ENCODE measurements around the gene SLC7A1. TPM values are rescaled to one million over a fixed set of nuclear protein-coding genes. Genes with fewer than 3 reads are reported as not detected.

The SLC7A1 gene
- total and polyA plus RNA-seq, 4 donors: 6.6 to 53.8 (median 10.5) TPM

DNA sequence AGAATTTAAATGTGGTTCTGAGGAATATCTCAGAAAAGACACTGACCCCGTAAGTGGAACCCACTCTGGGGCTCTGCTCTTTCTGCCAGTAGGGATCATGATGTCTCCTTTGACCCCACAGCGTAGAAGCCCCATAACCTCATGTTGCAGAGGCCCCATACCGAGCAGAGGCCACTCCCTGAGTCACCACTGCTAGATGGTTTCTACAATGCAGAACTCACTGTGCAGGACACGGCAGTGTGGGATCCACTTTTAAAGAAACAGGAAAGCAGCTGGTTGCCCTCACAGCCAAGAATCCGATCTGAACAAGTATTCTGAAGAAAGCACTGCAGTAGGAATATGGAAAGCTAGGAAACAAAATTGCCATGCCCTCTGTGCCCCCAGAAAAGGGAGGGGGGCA, 4.2 kb downstream of the SLC7A1 start:
- no peak overlapping the region for H3K9ac ChIP-seq (ENCODE audit: insufficient read depth in 1 of 2, low read length in 2 of 2)
- peaks cover 0 to 2% (median 0%) of the 10 kb centered on the region in 4 donors for H3K9me3 ChIP-seq (ENCODE audit: control insufficient read depth in 4 of 4, insufficient read depth in 3 of 4, low read length in 3 of 4)
- H3K36me3 ChIP-seq (ENCODE audit: control insufficient read depth in 4 of 4, insufficient read depth in 4 of 4, low read length in 4 of 4): peaks cover 0 to 2% (median 0%) of the 10 kb centered on the region in 4 donors
- H3K27ac ChIP-seq (ENCODE audit: low read depth in 1 of 2, low read length in 1 of 2): no peak overlapping the region
- ATAC-seq (ENCODE audit: insufficient read depth, low FRiP score): no peak
- no peak for TF ChIP-seq CTCF (IDR thresholded peaks at IDR 0.05; ENCODE audit: control extremely low read depth, extremely low read depth)
- no peak overlapping the region for H3K4me3 ChIP-seq
- no peak for DNase-seq
- 76% methylated on average over 5 of the region's 5 CpGs for WGBS, 2 donors
- peaks cover 0 to 2% (median 0%) of the 10 kb centered on the region in 3 donors for H3K27me3 ChIP-seq (ENCODE audit: control insufficient read depth in 3 of 3, insufficient read depth in 3 of 3, low read length in 2 of 3)
- peaks cover 0 to 9% (median 6%) of the 10 kb centered on the region in 5 donors for H3K4me1 ChIP-seq (ENCODE audit: control insufficient read depth in 5 of 5, insufficient read depth in 5 of 5, low read length in 5 of 5)

DNA sequence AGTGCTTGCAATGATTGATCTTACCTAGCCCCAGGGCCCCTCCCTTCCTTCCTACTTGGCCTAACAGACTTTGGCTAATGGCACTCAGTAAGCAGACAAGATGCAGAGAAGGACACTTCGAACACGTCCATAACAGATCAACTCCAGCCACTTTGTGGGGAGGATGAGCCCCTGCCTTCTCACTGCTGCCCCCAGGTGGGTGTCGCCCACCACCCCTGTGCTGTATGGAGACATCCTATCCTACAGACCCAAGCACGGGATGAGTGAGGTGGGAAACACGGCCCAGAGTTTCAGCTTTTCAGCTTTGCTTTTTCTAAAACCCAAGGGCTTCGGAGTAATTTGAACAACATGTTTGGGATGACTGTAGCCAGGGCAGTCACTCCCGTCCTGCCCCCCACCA, 5.5 kb downstream of the SLC7A1 start:
- TF ChIP-seq CTCF (IDR thresholded peaks at IDR 0.05; ENCODE audit: control extremely low read depth, extremely low read depth): no peak
- Histone ChIP-seq H3K36me3 (ENCODE audit: control insufficient read depth in 4 of 4, insufficient read depth in 4 of 4, low read length in 4 of 4) (peaks cover 0 to 2% (median 0%) of the 10 kb centered on the region in 4 donors), H3K9me3 (ENCODE audit: control insufficient read depth in 4 of 4, insufficient read depth in 3 of 4, low read length in 3 of 4) (peaks cover 0 to 2% (median 0%) of the 10 kb centered on the region in 4 donors), H3K9ac (ENCODE audit: insufficient read depth in 1 of 2, low read length in 2 of 2) (no peak overlapping the region), H3K27ac (ENCODE audit: low read depth in 1 of 2, low read length in 1 of 2) (no peak overlapping the region), H3K4me3 (no peak overlapping the region), H3K4me1 (ENCODE audit: control insufficient read depth in 5 of 5, insufficient read depth in 5 of 5, low read length in 5 of 5) (peaks cover 0 to 6% (median 4%) of the 10 kb centered on the region in 5 donors), H3K27me3 (ENCODE audit: control insufficient read depth in 3 of 3, insufficient read depth in 3 of 3, low read length in 2 of 3) (no peaks in the 10 kb centered on the region)
- 82 to 90% methylated on average over 7 of the region's 7 CpGs for WGBS, 2 donors
- no peak for DNase-seq
- no peak for ATAC-seq (ENCODE audit: insufficient read depth, low FRiP score)

DNA sequence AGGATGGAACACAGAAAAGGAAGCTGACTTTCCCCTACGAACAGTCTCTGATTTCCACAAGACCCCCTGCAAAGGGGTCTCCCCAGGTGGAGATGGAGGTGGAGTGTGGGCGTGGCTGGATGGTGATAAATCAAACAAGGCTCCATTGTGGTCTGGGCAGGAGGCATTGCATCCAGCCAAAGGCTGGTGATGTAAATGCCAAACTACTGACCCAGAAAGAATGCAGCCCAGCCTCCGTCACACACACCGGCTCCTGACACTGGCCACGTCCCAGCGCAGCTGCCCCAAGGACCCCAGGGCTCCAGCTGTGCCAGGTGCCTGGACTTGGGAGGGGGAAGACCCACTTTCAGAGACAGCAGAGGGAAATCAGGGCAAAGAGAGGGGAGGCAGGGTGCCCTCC, 6.3 kb downstream of the SLC7A1 start:
- 94 to 96% methylated on average over 6 of the region's 6 CpGs for whole genome bisulfite sequencing, 2 donors

More for the DNA sequence above, 6.3 kb downstream of the SLC7A1 start:
- no peak for TF ChIP-seq CTCF (IDR thresholded peaks at IDR 0.05; ENCODE audit: control extremely low read depth, extremely low read depth)
- H3K9me3 ChIP-seq (ENCODE audit: control insufficient read depth in 4 of 4, insufficient read depth in 3 of 4, low read length in 3 of 4): peaks cover 0 to 2% (median 0%) of the 10 kb centered on the region in 4 donors
- ATAC-seq (ENCODE audit: insufficient read depth, low FRiP score): no peak
- H3K4me1 ChIP-seq (ENCODE audit: control insufficient read depth in 5 of 5, insufficient read depth in 5 of 5, low read length in 5 of 5): peaks cover 0 to 5% (median 0%) of the 10 kb centered on the region in 5 donors
- no peaks in the 10 kb centered on the region for H3K27me3 ChIP-seq (ENCODE audit: control insufficient read depth in 3 of 3, insufficient read depth in 3 of 3, low read length in 2 of 3)
- H3K36me3 ChIP-seq (ENCODE audit: control insufficient read depth in 4 of 4, insufficient read depth in 4 of 4, low read length in 4 of 4): peaks cover 0 to 2% (median 0%) of the 10 kb centered on the region in 4 donors
- no peak overlapping the region for H3K4me3 ChIP-seq
- H3K9ac ChIP-seq (ENCODE audit: insufficient read depth in 1 of 2, low read length in 2 of 2): no peak overlapping the region
- H3K27ac ChIP-seq (ENCODE audit: low read depth in 1 of 2, low read length in 1 of 2): no peak overlapping the region
- DNase-seq: no peak

Data from lung (tissue), 12 donors.